Measurements from ENCODE around the gene LMOD3. TPM values are rescaled to one million over a fixed set of nuclear protein-coding genes. Genes with fewer than 3 reads are reported as not detected.

The LMOD3 gene
- total and polyA plus RNA-seq, 9 of the 15 experiments (the other 6 are each of a cell fraction or from before 2014, with no cell fraction given): 0.03 TPM; not detected in 8

DNA sequence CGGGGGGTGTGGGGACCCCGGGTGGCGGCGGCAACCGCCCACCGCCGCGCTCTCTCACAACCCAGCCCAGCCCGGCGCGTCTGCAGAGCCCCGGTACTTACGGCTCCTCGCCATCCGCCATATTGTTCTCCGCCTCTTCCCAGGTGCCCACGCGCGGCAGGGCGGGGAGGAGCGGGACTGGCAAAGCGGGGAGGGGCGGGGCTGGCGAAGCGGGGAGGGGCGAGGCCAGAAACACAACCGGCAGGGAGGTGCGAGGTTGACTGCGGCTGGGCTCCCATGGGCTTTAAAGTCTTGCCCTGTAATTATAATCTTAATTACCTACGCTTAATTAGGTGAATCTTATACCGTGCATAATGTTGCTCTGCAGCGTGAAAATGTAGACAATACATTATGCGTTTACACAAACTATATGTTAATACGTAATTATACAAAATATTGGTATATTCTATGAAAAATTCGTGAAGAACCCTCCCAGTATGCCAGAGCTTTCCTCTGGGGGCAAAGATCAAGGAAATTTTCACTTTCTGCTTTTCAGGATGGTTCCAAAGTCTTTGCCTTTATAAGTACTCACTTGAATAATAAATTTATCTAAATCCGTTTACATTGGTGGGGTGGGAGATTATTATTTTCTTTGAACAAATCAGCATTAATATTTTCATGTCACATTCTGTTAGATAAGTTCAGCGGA lies 42.0 kb downstream of the LMOD3 start, which contains the start of gene UBA3 (continued):
- TF ChIP-seq, protein P1, sequence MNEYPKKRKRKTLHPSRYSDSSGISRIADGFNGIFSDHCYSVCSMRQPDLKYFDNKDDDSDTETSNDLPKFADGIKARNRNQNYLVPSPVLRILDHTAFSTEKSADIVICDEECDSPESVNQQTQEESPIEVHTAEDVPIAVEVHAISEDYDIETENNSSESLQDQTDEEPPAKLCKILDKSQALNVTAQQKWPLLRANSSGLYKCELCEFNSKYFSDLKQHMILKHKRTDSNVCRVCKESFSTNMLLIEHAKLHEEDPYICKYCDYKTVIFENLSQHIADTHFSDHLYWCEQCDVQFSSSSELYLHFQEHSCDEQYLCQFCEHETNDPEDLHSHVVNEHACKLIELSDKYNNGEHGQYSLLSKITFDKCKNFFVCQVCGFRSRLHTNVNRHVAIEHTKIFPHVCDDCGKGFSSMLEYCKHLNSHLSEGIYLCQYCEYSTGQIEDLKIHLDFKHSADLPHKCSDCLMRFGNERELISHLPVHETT (CRISPR knock-in tag; conservative IDR thresholded peaks at IDR 0.05 in 1 of 2, IDR thresholded peaks at IDR 0.05 in 1 of 2): 0 out of 4 replicates have a peak, but pooled peaks of 1 of the 2 experiments have one; percentile 14
- TF ChIP-seq TARDBP (IDR thresholded peaks at IDR 0.05) (no peak), KDM5B (IDR thresholded peaks at IDR 0.05; ENCODE audit: insufficient replicate concordance, low read depth, low read length) (peak; percentile 59), SMAD2 (IDR thresholded peaks at IDR 0.05; ENCODE audit: low read depth, low read length) (no peak), PHF8 (IDR thresholded peaks at IDR 0.05; ENCODE audit: borderline replicate concordance, low read length) (peak; percentile 48; the same call in 1 of the 2 replicates), TBP (optimal IDR thresholded peaks at IDR 0.05; ENCODE audit: low read depth, low read length) (peak; percentile 78), MBD2 (IDR thresholded peaks at IDR 0.05; ENCODE audit: borderline replicate concordance, low read depth) (0 out of 2 replicates have a peak, but pooled peaks have one; percentile 23), ZNF695 (CRISPR knock-in tag; IDR thresholded peaks at IDR 0.05) (no peak), NBN (IDR thresholded peaks at IDR 0.05; ENCODE audit: low read depth) (no peak), NONO (IDR thresholded peaks at IDR 0.05; ENCODE audit: low read depth in 2 of 2, low read length in 1 of 2) (no peak), POLR2AphosphoS5 (IDR thresholded peaks at IDR 0.05; ENCODE audit: control insufficient read depth, insufficient read depth, low read depth, low read length) (peak; percentile 67; the same call in 1 of the 2 replicates), KLF13 (tag; IDR thresholded peaks at IDR 0.05; ENCODE audit: borderline replicate concordance, low read depth) (no peak)
- TF ChIP-seq, protein P2, sequence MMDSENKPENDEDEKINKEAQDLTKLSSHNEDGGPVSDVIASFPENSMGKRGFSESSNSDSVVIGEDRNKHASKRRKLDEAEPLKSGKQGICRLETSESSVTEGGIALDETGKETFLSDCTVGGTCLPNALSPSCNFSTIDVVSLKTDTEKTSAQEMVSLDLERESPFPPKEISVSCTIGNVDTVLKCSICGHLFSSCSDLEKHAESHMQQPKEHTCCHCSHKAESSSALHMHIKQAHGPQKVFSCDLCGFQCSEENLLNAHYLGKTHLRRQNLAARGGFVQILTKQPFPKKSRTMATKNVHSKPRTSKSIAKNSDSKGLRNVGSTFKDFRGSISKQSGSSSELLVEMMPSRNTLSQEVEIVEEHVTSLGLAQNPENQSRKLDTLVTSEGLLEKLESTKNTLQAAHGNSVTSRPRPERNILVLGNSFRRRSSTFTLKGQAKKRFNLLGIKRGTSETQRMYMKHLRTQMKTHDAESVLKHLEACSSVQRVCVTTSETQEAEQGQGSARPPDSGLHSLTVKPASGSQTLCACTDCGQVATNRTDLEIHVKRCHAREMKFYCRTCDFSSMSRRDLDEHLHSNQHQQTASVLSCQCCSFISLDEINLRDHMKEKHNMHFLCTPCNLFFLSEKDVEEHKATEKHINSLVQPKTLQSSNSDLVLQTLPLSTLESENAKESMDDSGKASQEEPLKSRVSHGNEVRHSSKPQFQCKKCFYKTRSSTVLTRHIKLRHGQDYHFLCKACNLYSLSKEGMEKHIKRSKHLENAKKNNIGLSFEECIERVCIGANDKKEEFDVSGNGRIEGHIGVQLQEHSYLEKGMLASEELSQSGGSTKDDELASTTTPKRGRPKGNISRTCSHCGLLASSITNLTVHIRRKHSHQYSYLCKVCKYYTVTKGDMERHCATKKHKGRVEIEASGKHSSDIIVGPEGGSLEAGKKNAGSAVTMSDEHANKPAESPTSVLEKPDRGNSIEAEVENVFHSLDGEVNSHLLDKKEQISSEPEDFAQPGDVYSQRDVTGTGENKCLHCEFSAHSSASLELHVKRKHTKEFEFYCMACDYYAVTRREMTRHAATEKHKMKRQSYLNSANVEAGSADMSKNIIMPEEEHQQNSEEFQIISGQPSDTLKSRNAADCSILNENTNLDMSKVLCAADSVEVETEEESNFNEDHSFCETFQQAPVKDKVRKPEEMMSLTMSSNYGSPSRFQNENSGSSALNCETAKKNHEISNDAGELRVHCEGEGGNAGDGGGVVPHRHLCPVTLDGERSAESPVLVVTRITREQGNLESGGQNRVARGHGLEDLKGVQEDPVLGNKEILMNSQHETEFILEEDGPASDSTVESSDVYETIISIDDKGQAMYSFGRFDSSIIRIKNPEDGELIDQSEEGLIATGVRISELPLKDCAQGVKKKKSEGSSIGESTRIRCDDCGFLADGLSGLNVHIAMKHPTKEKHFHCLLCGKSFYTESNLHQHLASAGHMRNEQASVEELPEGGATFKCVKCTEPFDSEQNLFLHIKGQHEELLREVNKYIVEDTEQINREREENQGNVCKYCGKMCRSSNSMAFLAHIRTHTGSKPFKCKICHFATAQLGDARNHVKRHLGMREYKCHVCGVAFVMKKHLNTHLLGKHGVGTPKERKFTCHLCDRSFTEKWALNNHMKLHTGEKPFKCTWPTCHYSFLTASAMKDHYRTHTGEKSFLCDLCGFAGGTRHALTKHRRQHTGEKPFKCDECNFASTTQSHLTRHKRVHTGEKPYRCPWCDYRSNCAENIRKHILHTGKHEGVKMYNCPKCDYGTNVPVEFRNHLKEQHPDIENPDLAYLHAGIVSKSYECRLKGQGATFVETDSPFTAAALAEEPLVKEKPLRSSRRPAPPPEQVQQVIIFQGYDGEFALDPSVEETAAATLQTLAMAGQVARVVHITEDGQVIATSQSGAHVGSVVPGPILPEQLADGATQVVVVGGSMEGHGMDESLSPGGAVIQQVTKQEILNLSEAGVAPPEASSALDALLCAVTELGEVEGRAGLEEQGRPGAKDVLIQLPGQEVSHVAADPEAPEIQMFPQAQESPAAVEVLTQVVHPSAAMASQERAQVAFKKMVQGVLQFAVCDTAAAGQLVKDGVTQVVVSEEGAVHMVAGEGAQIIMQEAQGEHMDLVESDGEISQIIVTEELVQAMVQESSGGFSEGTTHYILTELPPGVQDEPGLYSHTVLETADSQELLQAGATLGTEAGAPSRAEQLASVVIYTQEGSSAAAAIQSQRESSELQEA (IDR thresholded peaks at IDR 0.05; ENCODE audit: low read depth): no peak
- TF ChIP-seq, protein P3, sequence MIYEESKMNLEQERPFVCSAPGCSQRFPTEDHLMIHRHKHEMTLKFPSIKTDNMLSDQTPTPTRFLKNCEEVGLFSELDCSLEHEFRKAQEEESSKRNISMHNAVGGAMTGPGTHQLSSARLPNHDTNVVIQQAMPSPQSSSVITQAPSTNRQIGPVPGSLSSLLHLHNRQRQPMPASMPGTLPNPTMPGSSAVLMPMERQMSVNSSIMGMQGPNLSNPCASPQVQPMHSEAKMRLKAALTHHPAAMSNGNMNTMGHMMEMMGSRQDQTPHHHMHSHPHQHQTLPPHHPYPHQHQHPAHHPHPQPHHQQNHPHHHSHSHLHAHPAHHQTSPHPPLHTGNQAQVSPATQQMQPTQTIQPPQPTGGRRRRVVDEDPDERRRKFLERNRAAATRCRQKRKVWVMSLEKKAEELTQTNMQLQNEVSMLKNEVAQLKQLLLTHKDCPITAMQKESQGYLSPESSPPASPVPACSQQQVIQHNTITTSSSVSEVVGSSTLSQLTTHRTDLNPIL (CRISPR knock-in tag; IDR thresholded peaks at IDR 0.05): no peak

All from K562 (cell line).